ENCODE data around the gene C16orf74.

Gene C16orf74

DNA sequence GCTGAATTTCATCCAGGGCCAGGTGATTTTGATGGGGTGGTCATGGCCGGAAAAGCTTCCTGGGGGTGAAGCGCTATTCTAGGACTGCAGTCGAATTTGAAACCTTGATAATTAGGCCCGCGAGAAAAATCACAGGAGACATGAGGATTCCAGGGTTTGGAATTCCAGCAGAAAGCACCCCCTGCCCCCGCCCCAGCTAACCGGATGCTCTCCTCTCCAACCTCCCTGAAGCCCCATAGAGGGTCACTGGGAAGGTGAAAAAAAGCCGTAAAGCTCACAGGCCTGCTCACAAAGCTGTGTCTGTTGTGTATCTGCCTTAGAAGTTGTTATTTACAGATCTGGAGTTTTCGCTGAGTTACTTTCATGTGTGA lies 61.0 kb downstream of the C16orf74 start:
- DNase-seq: no peak

DNA sequence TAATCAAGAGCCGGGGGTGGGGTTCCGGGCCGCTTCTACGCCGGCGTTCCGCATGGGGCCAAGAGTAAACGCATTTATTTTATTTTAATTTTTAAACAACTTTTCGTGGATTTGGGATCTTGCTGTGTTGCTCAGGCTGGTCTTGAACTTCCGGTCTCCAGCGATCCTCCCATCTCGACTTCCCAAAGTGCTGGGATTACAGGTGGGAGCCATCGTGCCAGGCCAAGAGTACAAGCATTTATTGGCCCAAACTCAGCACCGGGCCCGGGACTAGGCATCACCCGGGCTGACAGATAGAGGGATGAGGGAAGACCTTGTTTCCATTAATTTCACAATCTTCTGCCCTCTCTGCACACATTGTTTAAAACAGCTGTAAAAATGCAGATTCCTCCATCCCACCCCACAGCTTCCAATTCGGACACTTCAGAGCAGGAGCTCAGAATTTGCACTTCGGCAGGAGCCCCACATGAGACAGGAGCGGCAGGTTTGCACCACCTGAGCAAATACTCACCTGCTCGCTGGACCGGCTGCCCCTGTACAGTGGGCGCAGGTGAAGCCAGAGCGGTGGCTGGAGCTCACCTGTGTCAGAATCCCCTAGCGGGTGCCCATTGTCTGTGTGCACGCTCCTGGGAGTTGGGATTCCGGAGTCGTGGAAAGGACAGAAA lies 61.5 kb downstream of the C16orf74 start:
- no peak for DNase-seq

DNA sequence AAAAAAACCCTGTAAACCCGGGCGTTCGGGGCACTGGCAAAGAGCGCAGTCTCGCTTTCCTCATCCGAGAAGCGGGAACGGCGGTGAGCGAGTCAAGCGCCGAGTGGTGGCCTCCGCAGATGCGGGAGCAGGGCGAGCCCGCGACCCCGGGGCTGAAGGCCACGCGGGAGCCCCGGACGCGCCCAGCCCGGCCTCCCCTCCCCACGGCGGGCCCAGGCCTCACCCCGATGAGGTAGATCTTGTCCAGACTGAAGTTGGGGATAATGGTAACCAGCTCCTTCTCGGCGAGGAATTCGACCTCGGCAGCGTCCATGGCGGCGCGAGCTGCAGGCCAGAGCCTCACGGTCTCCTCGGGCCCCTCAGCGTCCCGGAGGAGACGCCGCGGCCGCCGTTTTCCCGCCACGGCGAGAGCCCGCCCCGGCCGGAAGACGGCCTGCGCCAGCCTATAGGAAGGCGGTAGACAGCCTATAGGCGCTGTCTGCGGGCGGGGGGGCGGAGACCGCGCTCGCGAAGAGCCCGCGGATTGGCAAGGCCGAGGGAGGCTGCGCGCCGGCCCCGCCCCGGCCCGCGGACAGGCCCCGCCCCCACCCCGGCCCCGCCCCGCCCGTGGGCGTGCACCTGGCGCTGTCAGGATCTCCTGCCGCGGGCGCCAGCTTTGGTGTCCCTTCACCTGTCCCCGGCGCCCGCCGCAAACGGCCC lies 62.2 kb downstream of the C16orf74 start, which contains the start of gene GINS2:
Gene GINS2 (minus strand): TSS at position 369 of the 699 bp plus-strand sequence. CDS start 56 bp downstream, at position 313.
- peak; percentile 89 for DNase-seq

DNA sequence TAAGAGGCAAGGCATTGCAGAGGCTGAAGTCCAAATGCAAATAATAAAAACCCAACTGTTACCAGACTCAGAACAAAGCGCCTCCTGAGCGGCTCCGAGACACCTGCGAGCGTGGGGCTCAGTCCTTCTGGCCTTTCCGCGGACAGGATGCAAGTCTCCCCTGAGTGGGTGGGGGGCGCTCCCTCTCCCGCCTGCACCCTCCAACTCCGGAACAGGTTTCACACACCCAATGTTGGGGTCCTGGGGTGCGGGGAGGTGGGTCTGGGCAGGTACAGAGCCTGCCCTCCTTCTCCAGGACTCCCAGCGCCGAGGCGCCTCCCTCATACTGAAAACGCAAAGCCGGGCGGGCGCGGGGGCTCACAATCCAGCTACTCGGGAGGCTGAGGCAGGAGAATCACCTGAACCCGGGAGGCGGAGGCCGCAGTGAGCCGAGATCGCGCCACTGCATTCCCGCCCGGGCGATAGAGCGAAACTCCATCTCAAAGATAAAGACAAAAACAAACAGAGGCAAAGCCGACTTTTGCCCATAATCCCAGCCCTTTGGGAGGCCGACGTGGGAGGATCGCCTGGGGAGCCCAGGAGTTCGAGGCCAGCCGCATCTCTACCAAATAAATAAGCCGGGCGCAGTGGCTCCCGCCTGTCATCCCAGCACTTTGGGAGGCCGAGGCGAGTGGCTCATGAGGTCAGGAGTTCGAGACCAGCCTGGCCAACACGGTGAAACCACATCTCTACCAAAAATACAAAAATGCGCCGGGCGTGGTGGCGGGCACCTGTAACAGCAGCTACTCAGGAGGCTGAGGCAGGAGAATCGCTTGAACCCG lies 63.0 kb downstream of the C16orf74 start:
- DNase-seq: no peak

DNA sequence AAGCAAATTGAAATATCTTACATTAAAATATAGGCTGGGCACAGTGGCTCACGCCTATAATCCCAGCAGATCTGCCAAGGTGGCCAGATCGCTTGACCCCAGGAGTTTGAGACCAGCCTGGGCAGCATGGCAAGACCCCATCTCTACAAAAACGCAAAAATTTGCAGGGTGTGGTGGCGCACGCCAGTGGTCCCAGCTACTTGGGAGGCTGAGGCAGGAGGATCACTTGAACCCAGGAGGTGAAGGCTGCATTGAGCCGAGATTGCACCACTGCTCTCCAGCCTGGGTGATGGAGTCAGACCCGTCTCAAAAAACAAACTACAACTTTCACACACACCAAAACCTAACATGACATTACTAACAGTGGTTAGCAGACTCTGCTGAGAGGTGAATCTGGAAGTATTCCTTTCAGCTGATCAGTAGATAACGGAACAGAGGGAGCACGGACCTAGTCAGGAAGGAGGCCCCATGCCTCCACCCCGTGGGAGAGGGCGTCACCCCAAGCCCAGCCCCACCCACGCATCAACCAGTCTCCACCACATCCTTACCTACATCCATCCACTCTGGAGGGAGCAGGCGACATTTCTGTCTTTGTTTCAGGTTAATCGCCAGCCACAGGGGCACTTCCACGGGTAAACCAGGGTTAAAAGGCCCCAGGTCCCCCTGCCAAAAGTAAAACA lies 63.8 kb downstream of the C16orf74 start:
- DNase-seq: no peak

DNA sequence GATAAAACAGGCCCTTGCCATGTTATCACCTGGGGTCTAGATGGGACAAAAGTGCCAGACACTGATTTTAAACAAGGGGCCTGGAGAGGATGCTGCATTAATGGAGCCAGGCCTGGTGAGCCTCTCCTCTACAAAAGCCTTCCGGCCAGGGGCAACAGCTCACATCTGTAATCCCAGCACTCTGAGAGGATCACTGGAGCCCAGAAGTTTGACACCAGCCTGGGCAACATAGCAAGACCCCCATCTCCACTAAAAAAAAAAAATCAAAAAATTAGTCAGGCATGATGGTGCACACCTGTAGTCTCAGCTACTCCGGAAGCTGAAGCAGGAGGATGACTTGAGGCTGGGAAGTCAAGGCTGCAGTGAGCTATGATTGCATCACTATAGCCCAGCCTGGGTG lies 65.6 kb downstream of the C16orf74 start:
- no peak for DNase-seq

DNA sequence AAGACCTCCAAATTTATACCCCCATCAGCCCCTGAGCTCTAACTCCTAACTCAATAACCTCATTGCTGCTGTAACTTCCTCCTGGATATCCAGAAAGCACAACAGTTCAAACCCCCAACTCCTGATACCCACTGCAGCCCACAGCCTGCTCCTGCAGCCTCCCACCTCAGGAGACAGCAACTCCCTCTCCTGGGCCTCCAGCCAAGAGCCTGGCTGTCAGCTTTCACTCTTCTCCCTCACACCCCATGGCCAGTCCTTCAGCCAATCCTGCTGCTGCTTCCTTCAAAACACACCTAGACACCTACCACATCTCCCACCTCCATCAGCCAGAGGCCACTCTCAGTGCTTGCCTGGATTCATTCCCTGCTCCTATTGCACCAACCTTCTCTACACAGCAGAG lies 67.5 kb downstream of the C16orf74 start:
- no peak for DNase-seq

DNA sequence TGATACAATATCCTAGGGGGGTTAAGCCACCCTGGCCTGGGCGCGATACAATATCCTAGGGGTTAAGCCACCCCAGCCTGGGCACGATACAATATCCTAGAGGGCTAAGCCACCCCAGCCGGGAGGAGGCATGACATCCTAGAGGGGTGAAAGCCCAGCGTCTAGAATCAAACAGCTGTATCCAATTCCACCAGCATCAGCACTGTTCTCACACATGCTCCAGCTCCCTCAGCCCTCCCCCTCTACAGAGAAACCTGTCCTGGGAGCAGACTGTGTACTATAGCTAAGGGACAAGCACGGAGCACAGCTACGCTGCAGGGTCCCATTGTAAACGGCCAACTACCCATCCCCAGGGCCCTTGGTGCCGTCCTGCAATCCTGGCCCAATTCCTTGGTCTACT lies 68.4 kb downstream of the C16orf74 start:
- no peak for DNase-seq

DNA sequence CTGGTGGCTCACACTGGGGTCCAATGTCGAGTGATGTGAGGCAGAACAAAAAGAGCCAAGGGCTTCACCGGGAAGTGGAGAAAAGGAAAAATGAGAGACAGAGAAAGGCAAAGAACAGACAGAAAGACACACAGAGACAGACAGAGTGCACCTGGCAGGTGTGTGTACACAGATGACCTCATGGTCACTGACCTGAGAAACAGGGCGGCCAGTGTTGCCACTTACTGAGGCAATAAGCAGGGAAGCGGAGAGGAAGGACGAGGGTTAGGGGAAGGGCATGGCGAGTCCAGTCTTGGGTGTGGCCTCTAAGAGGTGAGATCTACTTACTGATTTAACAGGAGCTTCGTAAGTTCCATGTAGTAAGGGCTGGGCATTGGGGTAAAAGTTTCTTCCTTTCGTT lies 69.6 kb downstream of the C16orf74 start:
- DNase-seq: no peak

DNA sequence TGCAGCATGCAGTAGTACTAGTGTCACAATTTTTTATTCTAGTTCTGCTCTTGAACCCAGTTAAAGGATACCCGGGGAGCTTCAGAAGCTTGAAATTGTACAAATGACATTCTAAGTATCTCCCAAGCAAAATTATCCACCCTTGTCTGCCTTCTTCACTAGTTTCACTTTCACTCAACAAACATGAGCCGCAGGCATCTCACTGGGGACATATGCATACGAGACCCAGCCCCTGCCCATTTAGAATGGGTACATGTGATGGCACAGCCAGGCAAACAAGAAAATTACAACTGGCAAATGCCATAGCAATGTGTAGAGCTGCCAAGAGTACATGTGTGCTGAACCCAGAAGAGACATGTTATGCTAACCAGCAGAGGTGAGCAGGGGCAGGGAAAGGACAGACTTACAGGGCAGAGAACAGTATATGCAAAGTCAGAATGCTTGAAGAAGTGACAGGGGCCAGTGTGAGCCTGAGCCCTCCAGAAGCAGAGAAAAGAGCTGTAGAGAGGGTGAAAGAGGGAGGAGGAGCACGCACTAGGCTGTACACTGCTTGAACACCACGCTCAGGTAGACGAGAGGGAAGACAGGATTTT lies 70.4 kb downstream of the C16orf74 start:
- DNase-seq: no peak

DNA sequence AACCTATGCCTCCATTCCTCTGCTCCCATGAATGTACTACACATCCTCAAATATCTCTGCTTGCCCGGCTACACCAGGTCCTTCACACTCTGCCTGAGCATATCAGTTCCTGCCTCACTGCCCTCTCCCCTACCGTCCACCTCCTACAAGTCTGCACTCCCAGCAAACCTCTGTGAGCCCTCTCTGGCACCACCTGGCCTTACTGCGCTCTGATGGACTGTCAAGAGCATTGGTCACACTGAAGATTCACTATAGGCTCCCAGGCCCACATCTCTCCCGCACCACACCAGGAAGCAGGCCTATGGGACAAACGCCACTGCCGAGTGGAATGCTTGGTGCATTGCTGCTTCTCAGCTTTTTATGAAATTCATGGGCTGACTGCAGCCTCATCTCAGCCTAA lies 71.0 kb downstream of the C16orf74 start:
- no peak for DNase-seq

DNA sequence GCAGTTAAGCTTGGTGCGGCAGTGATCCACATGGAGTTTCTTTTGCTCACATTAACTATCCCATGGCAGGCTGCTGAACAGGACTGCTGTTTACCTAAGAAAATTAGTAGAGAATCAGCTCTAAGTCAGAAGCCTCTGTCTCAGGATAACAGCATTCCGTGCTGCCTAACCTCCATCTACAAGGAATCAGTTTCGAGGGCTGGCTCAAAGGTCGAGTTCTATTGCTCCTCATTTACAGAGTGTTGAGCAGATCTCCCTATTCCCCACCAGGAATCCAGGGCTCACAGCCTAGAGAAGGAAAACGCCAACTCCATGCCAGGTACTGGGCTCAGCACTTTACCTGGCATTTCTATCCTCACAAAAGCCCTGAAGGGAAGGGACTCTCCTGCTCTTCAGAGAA lies 72.1 kb downstream of the C16orf74 start:
- DNase-seq: no peak

DNA sequence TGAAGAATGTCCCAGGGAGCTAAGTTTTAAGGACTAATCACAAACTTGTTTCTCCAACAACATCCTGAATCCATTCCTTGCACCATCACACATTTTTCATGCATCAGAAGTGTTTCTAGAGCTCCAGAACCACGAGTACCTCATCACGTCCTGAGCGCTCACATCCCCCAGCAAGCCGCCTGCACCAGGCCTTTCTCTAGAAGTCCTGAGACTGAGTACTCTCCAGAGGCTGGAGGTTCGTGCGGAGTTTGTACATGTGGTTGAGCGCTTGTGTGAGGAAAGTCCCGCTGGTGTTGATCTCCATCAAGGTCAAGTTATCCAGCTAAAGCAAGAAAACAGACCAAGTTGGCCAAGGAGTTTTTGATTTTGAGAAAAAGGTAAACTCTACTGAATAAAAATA lies 72.9 kb downstream of the C16orf74 start:
- no peak for DNase-seq

DNA sequence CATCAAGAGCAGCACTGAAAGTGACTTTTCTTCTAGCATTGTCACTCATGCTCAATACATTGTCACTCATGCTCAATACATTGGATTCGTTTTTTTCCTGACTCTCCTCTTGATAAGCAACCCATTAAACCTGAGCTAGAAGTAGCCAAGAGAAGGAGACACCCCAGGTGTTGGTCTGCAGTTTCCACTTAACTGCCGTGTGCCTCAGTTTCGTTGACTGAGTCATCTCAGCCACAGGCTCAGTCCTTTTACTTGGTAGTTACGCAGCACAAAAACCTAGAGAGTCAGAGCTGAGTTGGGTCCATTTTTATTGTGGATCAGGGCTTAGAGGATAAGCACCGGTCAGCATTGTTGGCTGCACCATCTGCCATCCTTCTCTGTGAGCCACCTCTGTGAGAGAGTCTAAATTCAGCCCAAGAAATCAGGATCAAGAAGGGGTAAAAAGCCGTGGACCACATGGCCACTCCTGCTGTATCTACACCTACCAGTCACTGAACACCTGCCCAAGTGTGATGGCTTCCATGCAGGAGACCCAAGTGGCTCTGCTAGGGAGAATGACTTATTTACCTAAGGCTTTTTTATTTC lies 73.4 kb downstream of the C16orf74 start:
- no peak for DNase-seq

DNA sequence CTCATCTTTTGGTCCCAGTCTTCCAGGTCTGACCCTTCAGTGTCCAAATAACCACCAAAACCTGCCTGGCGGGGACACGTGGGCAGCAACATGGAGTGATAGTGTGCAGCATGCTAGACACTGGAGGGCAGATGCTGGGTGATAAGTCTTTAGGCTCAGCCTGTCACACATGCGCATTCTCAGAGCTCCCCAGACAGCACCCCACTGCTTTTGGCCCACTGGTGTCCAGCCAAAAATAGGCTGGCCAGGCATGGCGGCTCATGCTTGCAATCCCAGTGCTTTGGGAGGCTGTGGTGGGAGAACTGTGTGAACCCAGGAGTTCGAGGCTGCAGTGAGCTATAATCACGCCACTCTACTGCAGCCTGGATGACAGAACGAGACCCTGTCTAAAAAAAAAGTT lies 74.4 kb downstream of the C16orf74 start:
- no peak for DNase-seq

DNA sequence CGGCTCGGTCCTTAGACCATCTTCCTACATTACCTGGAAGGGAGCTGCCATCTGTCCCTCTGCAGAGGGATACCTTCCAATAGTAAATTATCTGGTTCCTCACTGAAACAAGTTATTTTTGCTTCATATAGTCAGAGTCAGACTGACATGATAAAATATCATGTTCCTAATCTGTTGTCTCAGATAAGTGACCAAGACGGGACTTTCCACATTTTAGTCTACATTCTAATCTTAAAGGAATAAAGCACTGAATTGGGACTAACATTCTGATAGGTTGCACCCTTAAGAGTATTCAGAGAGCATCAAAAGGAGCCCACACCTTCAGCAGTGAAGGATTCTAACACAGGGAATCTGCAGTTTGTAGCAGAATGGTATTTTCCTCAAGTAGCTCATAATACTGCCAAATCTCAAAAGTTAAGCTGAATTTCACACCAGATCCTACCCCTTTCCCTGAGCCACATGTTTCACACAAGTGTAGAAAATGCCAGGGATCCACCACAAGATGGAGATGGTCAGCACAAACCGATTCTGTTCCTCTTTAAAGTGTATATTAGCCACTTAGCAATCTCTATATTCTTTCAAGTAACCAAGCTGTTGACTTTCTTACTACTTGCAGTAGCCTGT lies 75.5 kb downstream of the C16orf74 start:
- DNase-seq: no peak

DNA sequence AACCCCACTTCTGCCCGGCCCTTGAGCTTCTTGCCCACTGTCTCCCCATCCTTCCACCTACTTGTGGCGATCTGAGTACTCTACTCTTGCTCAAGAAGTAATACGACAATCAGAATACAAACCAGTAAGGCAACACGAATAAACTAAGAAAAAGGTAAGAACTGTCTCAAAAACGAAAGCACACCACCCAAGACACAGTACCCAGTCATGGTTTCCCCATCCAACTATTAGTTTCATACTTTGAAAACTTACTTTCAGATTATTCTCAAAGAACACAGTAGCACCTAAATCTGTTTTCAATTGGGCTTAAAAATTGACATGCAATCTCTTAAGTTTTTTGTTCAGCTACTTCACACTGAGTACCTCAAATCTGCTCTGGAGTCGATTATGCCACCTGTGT lies 76.1 kb downstream of the C16orf74 start:
- DNase-seq: no peak

DNA sequence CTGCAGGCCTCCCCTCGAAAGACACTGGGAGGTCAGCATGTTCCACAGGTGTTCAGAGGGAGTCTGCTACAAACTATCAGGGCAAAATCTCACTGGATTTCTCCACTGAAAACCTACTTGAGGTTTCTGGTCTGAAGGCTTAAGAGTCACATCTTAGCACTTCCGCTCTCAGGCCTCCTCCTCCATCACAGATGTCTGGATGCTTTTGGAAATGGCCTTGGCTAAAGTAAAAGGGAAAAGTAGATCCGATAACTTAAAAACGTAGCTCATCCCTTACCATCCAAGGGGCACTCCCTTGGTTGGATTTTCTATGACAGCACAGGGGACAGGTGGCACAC lies 76.5 kb downstream of the C16orf74 start:
- no peak for DNase-seq

DNA sequence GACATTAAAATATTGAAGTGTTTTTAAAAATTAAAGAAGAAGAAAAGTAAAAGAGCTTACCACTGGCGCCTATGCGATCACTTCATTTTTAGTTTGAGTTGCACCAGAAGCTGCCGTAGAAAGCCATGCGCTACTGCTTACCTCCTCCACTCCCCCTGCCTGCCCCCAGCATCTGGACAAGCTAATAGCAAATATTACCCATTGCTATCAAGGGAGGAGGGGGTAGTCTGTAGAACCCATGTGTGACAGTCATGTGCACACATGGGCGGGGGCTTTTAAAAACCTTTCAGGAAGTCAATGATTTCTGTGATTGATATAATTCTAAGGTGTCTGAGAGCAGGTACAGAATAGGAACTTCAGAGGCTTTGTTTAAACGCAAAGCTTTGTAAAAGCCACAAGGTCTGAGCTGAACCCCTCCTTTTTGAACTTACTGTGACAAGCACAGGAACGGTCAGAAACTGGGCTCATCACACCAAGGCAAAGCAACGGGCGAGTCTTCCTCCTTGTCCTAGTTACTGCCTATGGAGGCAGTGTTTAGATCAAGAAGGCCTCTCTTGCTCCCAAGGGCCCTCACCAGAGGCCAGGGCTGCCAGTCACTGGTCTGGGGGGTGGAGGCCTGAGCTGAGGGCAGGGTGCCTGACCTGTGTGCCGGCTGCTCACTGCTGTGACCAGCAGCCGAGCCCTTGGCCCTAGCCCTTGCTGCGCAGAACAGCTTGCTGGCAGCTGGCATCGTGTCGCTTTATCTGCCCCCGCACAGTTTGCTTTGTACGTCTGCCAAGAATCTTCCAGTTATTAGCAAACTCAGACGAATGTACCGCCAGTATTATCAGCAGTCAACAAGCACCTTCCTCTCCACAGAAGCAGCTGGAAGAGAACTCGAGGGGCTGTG lies 77.1 kb downstream of the C16orf74 start:
- DNase-seq: no peak

DNA sequence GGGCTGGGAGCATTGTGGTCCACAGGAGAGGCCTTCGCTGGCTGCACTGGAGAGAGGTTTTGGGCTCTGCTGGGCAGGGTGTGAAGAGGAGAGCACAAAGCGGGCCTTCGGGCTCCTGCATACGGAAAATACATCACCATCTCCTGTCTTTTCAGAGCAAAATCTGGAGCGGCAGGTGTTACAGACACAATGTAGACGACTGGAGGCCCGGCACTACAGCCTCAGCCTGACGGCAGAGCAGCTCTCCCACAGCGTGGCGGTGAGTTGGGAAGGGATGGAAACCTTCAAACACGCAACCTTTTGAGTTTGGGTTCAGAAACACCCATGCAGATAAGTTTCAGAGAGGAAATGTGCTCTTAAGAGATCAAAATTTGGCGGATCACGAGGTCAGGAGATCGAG lies 80.1 kb downstream of the C16orf74 start:
- DNase-seq: no peak

All from activated CD8-positive, alpha-beta memory T cell treated with anti-CD3 and anti-CD28 coated beads, Interleukin-2, amount 50 U/mL, for 4 hours (primary cell).